GM12878 (cell line): ENCODE data around the gene KIF5A. TPM values are rescaled to one million over a fixed set of nuclear protein-coding genes. Genes with fewer than 3 reads are reported as not detected.

Source experiments
- EGR1 ChIP-seq, 2 experiments: IDR thresholded peaks; 1 replicate in 1 of 2; 2 replicates in 1 of 2; pipeline ENCODE4 v1.6.1; 2011 to 2012; ENCODE audit warnings: low read depth in 2 of 2, low read length in 2 of 2, borderline replicate concordance in 1 of 2, mild to moderate bottlenecking in 1 of 2, moderate library complexity in 1 of 2
- KAT2A ChIP-seq: conservative IDR thresholded peaks from 2 replicates; pipeline ENCODE4 v1.6.1; 2011; ENCODE audit warnings: low read depth, low read length; ENCODE audit not compliant: control insufficient read depth
- NBN ChIP-seq: fragments of 450-650 bp; IDR thresholded peaks from 2 replicates; pipeline ENCODE4 v1.6.1; 2016
- TAF1 ChIP-seq: IDR thresholded peaks from 2 replicates; pipeline ENCODE4 v1.6.1; 2011; ENCODE audit warnings: mild to moderate bottlenecking, low read depth, low read length, borderline replicate concordance
- ZNF24 ChIP-seq: fragments of 450-650 bp; IDR thresholded peaks from 2 replicates; pipeline ENCODE4 v1.6.1; 2017; ENCODE audit warnings: antibody characterized with exemption, mild to moderate bottlenecking
- ZNF592 ChIP-seq: fragments of 450-650 bp; IDR thresholded peaks from 2 replicates; pipeline ENCODE4 v1.6.1; 2017; ENCODE audit warnings: mild to moderate bottlenecking, moderate library complexity
- polyA plus RNA-seq, 11 experiments: library from polyadenylated mRNA; depleted of rRNA in 4 of 11; unstranded in 6 of 11; stranded (reverse) in 5 of 11; fragments of >200 nt; fragmentation: Nextera tagmentation in 4 of 11; fragmentation: Illumina TruSeq in 1 of 11; extraction: Ambion mirVana in 4 of 11; extraction: Trizol in 1 of 11; gene quantifications; 1 replicate in 1 of 11; 2 replicates in 10 of 11; pipeline versions ENCODE4 v1.2.1 to v1.2.3, GENCODE V29; 2011 to 2016; ENCODE audit warnings: inconsistent platforms in 2 of 11, missing spikeins in 2 of 11, low read depth in 1 of 11
- total RNA-seq, 4 experiments: library from RNA; depleted of rRNA in 3 of 4; stranded (reverse); fragments of >200 nt in 3 of 4; fragmentation: Illumina TruSeq in 1 of 4; extraction: Trizol in 1 of 4; gene quantifications; 2 replicates each; pipeline versions ENCODE4 v1.2.1 to v1.2.3, GENCODE V29; 2013 to 2021

KIF5A gene
- total and polyA plus RNA-seq, 10 of the 15 experiments (the other 5 are each of a cell fraction or from before 2014, with no cell fraction given) = 0.35 to 2.9 (median 0.97) TPM

GRCh38 chr12:57550641-57551549 lies 1.1 kb downstream of the KIF5A start (continued):
- TF ChIP-seq ZNF24 (no peak), ZNF592 (no peak), KAT2A (no peak), EGR1 (IDR thresholded peaks at IDR 0.05; ENCODE audit: borderline replicate concordance in 1 of 2, low read depth in 2 of 2, low read length in 2 of 2) (no peak), TAF1 (no peak), NBN (no peak)
